HG03139 (cell line): ENCODE results near the gene FFAR1.

Experiments
- ATAC-seq: cut with Tn5 transposase; IDR thresholded peaks from one replicate; pipeline ENCODE4 v1.9.1; 2021; ENCODE audit not compliant: unreplicated experiment

The FFAR1 gene

DNA sequence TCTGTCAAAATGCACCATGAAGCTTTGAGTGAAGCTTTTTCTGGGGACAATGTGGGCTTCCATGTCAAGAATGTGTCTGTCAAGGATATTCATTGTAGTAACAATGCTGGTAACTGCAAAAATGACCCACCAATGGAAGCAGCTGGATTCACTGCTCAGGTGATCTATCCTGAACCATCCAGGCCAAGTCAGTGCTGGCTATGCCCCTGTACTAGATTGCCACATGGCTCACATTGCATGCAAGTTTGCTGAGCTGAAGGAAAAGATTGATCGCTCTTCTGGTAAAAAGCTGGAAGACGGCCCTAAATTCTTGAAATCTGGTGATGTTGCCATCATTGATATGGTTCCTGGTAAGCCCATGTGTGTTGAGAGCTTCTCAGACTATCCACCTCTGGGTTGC lies 35.8 kb downstream of the FFAR1 start:
- ATAC-seq, result no peak

DNA sequence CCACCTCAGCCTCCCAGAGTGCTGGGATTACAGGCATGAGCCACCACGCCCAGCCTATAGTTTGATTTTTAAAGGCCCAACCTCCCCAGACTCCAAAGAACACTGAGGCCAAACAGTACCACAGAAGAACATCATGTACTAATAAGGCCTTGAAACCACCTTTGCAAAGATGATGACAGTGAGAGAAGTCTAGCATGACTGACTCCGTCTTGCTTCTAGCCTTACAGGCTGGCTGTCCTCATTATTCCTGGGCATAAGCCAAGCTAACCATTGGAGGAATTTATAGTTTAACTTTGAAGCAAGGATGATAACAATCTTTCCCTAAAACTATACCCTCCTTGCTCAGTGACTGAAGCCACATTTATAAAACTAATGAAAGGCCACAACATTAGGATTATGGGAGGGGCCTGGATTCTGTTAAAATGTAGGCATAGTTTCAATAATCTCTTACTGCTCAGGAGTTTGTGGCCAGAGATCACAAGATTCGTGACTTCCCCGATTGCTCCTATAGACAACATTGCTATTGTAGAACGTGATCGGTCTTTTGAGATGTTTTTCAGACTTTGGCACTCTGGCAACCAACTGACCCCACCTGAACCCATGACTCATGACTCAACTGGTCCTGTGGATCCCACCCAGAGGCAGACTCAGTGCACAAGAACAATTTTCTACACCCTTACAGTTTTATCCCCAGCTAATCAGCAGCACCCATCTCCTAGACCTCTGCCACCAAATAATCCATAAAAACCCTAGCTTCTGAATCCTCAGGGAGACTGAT lies 40.8 kb downstream of the FFAR1 start:
- no peak for ATAC-seq

- ATAC-seq, result no peak
Measured at GRCh38 chr19:35389192-35389861, 41.6 kb downstream of the FFAR1 start.

DNA sequence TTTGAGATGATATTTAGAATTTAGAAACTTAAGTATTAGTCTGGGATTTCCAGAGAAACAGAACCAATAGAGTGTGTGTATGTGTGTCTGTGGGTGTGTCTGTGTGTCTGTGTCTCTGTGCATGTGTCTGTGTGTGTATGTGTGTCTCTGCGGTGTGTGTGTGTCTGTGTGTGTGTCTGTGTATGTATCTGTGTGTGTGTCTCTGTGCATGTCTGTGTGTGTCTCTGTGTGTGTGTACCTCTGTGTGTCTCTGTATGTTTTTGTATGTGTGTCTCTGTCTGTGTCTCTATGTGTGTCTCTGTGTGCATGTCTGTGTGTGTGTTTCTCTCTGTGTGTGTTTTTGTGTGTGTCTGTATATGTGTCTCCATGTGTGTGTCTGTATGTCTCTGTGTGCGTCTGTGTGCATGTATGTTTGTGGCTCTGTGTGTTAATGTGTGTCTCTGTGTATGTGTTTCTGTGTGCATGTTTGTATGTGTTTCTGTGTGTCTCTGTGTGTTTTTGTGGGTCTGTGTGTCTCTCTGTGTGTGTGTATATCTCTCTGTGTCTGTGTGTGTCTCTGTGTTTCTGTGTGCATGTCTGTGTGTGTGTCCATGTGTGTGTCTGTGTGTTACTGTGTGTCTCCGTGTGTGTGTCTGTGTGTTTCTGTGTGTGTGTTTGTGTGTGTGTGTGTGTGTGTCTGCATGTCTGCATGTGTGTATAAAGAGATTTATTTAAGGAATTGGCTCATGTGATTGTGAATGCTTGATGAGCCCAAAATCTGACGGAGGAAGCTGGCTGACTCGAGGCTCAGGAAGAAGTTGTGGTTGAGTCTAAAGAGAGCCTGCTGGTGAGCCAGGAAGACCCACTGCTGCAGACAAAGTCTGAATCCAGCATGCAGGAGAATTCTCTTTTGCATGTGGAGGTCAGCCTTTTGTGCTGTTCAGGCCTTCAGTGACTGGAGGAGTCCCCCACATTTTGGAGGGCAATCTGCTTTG lies 45.3 kb downstream of the FFAR1 start:
- ATAC-seq, result no peak

DNA sequence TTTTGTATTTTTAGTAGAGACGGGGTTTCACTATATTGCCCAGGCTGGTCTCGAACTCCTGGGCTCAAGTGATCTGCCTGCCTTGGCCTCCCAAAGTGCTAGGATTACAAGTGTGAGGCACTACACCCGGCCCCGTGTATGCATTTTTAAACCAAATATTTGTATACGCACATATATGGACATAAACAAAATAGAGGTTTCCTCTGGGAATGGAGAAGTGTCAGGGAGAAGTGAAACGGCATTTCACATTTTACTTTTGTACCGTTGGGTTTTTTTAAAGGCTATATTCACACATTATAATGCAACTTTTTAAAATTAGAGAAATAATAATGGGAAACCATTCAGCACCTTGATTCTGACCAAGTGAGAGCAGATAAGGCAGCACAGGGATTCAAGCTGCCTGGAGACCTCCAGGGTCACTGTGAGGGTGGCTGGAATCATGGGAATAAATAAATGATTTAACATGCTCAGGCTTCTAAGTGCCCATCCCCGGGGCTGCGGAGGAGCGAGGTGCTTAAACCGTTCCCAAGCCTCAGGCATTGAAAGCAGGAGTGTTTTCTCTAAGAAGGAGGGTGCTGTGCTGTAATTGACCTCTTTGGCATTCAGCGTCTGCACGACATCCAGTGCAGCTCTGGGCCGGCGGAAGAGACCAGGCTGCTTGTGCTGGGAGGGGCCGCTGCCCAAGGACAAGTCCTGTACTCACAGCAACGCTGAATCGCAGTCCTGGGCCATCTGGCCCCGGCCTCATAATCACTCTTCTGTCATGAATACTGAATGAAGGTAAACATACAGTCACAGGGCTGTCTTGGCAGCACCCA lies 47.9 kb downstream of the FFAR1 start:
- ATAC-seq, result no peak

GRCh38 chr19:35396240-35396885 lies 48.7 kb downstream of the FFAR1 start:
- no peak for ATAC-seq

DNA sequence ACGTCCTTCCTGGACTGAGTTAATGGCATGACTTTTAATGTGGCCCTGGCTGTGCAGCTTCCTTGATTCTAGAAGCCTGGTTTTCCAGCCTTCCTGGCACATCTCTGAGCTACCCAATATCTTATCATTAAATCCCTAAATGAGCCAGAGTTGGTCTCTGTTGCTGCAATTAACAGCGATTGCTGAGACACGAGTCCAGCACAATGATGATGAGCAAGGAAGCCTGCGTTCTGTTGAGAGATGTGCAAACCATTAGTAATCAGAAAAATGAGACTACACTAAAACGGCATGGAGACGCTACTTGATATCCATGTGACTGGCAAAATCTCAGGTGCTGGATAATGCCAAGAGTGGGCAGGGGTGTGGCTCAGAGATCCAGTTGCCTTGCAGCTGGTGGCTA lies 49.4 kb downstream of the FFAR1 start:
- no peak for ATAC-seq
